H1 (cell line): ENCODE results near the gene SLFN12L.

Source experiments
- ASH2L ChIP-seq: fragments of 200-600, 300-600 bp; sonication (generic); IDR thresholded peaks from one replicate; pipeline ENCODE4 v1.7.1; 2017; ENCODE audit warnings: low read length
- CHD2 ChIP-seq: IDR thresholded peaks from 2 replicates; pipeline ENCODE4 v1.6.1; 2012; ENCODE audit warnings: low read length, improper control_type of control experiment
- HDAC6 ChIP-seq: IDR thresholded peaks from one replicate; pipeline ENCODE4 v1.7.1; 2012; ENCODE audit warnings: low read depth, mild to moderate bottlenecking, inconsistent platforms, low read length, moderate library complexity
- USF2 ChIP-seq: IDR thresholded peaks from 2 replicates; pipeline ENCODE4 v1.6.1; 2011; ENCODE audit warnings: low read length, improper control_type of control experiment
- TF ChIP-seq, protein P1 (sequence below): IDR thresholded peaks from 2 replicates; pipeline ENCODE4 v1.6.1; 2012; ENCODE audit warnings: inconsistent platforms
- TF ChIP-seq, protein P2 (sequence below): IDR thresholded peaks from 2 replicates; pipeline ENCODE4 v1.6.1; 2011; ENCODE audit warnings: low read depth, mild to moderate bottlenecking, low read length; ENCODE audit not compliant: insufficient read depth

- no peak for TF ChIP-seq CHD2
- TF ChIP-seq HDAC6, result no peak
- TF ChIP-seq, protein P1, sequence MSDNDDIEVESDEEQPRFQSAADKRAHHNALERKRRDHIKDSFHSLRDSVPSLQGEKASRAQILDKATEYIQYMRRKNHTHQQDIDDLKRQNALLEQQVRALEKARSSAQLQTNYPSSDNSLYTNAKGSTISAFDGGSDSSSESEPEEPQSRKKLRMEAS, result no peak
- no peak for TF ChIP-seq USF2
- TF ChIP-seq, protein P2, sequence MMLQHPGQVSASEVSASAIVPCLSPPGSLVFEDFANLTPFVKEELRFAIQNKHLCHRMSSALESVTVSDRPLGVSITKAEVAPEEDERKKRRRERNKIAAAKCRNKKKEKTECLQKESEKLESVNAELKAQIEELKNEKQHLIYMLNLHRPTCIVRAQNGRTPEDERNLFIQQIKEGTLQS, result no peak
- no peak for TF ChIP-seq ASH2L
Measured at GRCh38 chr17:35584061-35584460, 46.6 kb upstream of the SLFN12L start.
